HepG2 (cell line): ENCODE data around the gene POLH. TPM values are rescaled to one million over a fixed set of nuclear protein-coding genes. Genes with fewer than 3 reads are reported as not detected.
"Not testable (repeated sequence)": the region's sequence is repeated elsewhere in the genome, so short reads cannot be mapped to it uniquely, and the experiment has no call there.

Experiments used
- ATAC-seq: fragments of 200-7000 bp; cut with Tn5 transposase; 3 replicates; pipeline ENCODE4 v1.9.1; 2020; ENCODE audit warnings: mild to moderate bottlenecking, moderate library complexity
- BruUV-seq: library from RNA; stranded (reverse); fragments of 400-500 nt; replicated peaks from 2 replicates; lab custom pipeline; 2021; lab: Mats Ljungman, UMichigan
- CTCF ChIA-PET: fragments of 300-600 bp; formaldehyde crosslinking; extraction: SDS; loops from one replicate; lab custom pipeline; 2021; ENCODE audit warnings: low total read pairs, inconsistent platforms, low intra/inter-chr PET ratio; lab: Yijun Ruan, JAX
- POLR2A ChIA-PET: fragments of 350-600 bp; sonication (Branson Sonifier 250); formaldehyde crosslinking; loops from one replicate; lab custom pipeline; 2020; ENCODE audit warnings: antibody characterized with exemption, inconsistent platforms; lab: Yijun Ruan, JAX
- DNase-seq: peaks from one replicate; pipeline ENCODE4 v3.0.0-alpha.2; 2015; ENCODE audit warnings: low spot score
- FAIRE-seq: peaks from 3 replicates; lab custom pipeline; 2011; peaks lifted over from hg19 to GRCh38; lab: Jason Lieb, UNC
- H2AFZ ChIP-seq: one replicate; pipeline ENCODE4 v1.6.1; 2011; ENCODE audit warnings: low read length, inconsistent platforms
- H3K27ac ChIP-seq: fragments of 300-600 bp; 3 replicates; pipeline ENCODE4 v1.8.0; 2011; ENCODE audit warnings: mixed run types, mild to moderate bottlenecking, mixed read lengths, low read length, inconsistent platforms; ENCODE audit not compliant: insufficient read depth; ENCODE audit errors: extremely low read length
- H3K27me3 ChIP-seq, 2 experiments: fragments of 200-600 bp in 1 of 2; 2 replicates in 1 of 2; 3 replicates in 1 of 2; pipeline versions ENCODE4 v1.6.0 to v1.8.0; 2011; ENCODE audit warnings: low read length in 2 of 2, mild to moderate bottlenecking in 2 of 2, moderate library complexity in 2 of 2, inconsistent platforms in 1 of 2; ENCODE audit not compliant: insufficient read depth in 2 of 2, control insufficient read depth in 1 of 2
- H3K36me3 ChIP-seq, 2 experiments: fragments of 200-600 bp in 1 of 2; replicated peaks in 1 of 2; 2 replicates in 1 of 2; 3 replicates in 1 of 2; pipeline versions ENCODE4 v1.5.1 to v1.8.0; 2011; ENCODE audit warnings: low read length in 2 of 2, inconsistent platforms in 1 of 2; ENCODE audit not compliant: insufficient read depth in 2 of 2, control insufficient read depth in 1 of 2
- H3K4me1 ChIP-seq: 2 replicates; pipeline ENCODE4 v1.5.1; 2012; ENCODE audit warnings: low read length, inconsistent platforms; ENCODE audit not compliant: insufficient read depth
- H3K4me2 ChIP-seq: 2 replicates; pipeline ENCODE4 v1.6.0; 2011; ENCODE audit warnings: low read depth, low read length, inconsistent platforms
- H3K4me3 ChIP-seq, 3 experiments: fragments of 200-600 bp in 1 of 3; sonication (generic), shearing (Covaris generic) in 1 of 3; replicated peaks in 1 of 3; 2 replicates each; pipeline ENCODE4 v1.5.1; 2011 to 2016; ENCODE audit warnings: low read length in 3 of 3, inconsistent platforms in 2 of 3, low read depth in 2 of 3, mild to moderate bottlenecking in 2 of 3, control low read depth in 1 of 3, mixed read lengths in 1 of 3; ENCODE audit not compliant: insufficient read depth in 1 of 3
- H3K79me2 ChIP-seq: one replicate; pipeline ENCODE4 v1.6.1; 2011; ENCODE audit warnings: low read length, inconsistent platforms; ENCODE audit not compliant: insufficient read depth
- H3K9ac ChIP-seq: 2 replicates; pipeline ENCODE4 v1.6.0; 2011; ENCODE audit warnings: mild to moderate bottlenecking, low read depth, low read length, inconsistent platforms; ENCODE audit not compliant: insufficient read depth
- H3K9me3 ChIP-seq: 2 replicates; pipeline ENCODE4 v1.5.1; 2012; ENCODE audit warnings: mild to moderate bottlenecking, low read length
- H4K20me1 ChIP-seq: 2 replicates; pipeline ENCODE4 v1.6.0; 2011; ENCODE audit warnings: inconsistent platforms, mild to moderate bottlenecking, low read length, moderate library complexity; ENCODE audit not compliant: insufficient read depth
- AKAP8 ChIP-seq: sonication (generic); formaldehyde crosslinking; IDR thresholded peaks from 2 replicates; pipeline ENCODE4 v1.5.1; 2020; ENCODE audit warnings: mild to moderate bottlenecking, missing genetic modification reagents
- CEBPB ChIP-seq: IDR thresholded peaks from 2 replicates; pipeline ENCODE4 v1.6.1; 2011; ENCODE audit warnings: low read depth, low read length, improper control_type of control experiment, borderline replicate concordance
- IRX3 ChIP-seq: sonication (generic); formaldehyde crosslinking; IDR thresholded peaks from 2 replicates; pipeline ENCODE4 v1.8.1; 2023; ENCODE audit warnings: mild to moderate bottlenecking, low read depth, missing genetic modification reagents, borderline replicate concordance
- SOX13 ChIP-seq, 3 experiments: fragments of 450-650 bp in 1 of 3; sonication (generic) in 1 of 3; formaldehyde crosslinking in 1 of 3; IDR thresholded peaks in 2 of 3; conservative IDR thresholded peaks in 1 of 3; 2 replicates each; pipeline versions ENCODE4 v1.5.0 to v1.6.1; 2016 to 2020; ENCODE audit warnings: antibody characterized with exemption in 1 of 3, mild to moderate bottlenecking in 1 of 3, missing compliant biosample characterization in 1 of 3, missing genetic modification reagents in 1 of 3, moderate library complexity in 1 of 3
- TARDBP ChIP-seq: sonication (generic); formaldehyde crosslinking; IDR thresholded peaks from 2 replicates; pipeline ENCODE4 v1.8.0; 2022; ENCODE audit warnings: mild to moderate bottlenecking, missing genetic modification reagents
- ZFP41 ChIP-seq: sonication (generic); formaldehyde crosslinking; IDR thresholded peaks from 2 replicates; pipeline ENCODE4 v1.4.0; 2020; ENCODE audit warnings: mild to moderate bottlenecking, missing genetic modification reagents, borderline replicate concordance
- WGBS: methylation state at CpG from one replicate; pipeline ENCODE4 v1.1.6; 2017; ENCODE audit warnings: low lambda C conversion rate; 5-methylcytosine and 5-hydroxymethylcytosine counted together
- in situ Hi-C: cut with HindIII; loops from 2 replicates; pipeline ENCODE4 v1.10.0; 2017; ENCODE audit warnings: low pct_unique_long_range_greater_than_20kb; ENCODE audit not compliant: extremely low pct_ligation_motif_present
- intact Hi-C: fragments of 100-400 bp; cut with micrococcal nuclease; formaldehyde crosslinking; loops from one replicate; pipeline ENCODE4 v1.10.0; 2022; ENCODE audit not compliant: unreplicated experiment
- polyA plus RNA-seq, 8 experiments: library from polyadenylated mRNA; depleted of rRNA in 3 of 8; stranded (reverse) in 7 of 8; unstranded in 1 of 8; fragments of >200 nt; fragmentation: Illumina TruSeq in 4 of 8; extraction: Trizol in 4 of 8; gene quantifications; 2 replicates each; pipeline versions ENCODE4 v1.2.1 to v1.2.3, GENCODE V29; 2011 to 2016; ENCODE audit warnings: low read depth in 4 of 8, missing spikeins in 1 of 8, mixed read lengths in 1 of 8; ENCODE audit not compliant: insufficient read depth in 1 of 8
- total RNA-seq, 5 experiments: library from RNA; depleted of rRNA; stranded (reverse); fragments of >200 nt; fragmentation: Illumina TruSeq; extraction: Trizol; gene quantifications; 2 replicates each; pipeline ENCODE4 v1.2.3, GENCODE V29; 2016; ENCODE audit warnings: low read depth in 1 of 5

Gene POLH
- total and polyA plus RNA-seq, 2 of the 13 experiments (the other 11 are each of a cell fraction or from before 2014, with no cell fraction given), result 11.6 to 25.0 TPM

GRCh38 chr6:43657221-43657802, 81.3 kb downstream of the POLH start:
- Histone ChIP-seq H3K79me2 (no peaks in the 10 kb centered on the region), H2AFZ (no peak overlapping the region), H3K9me3 (0 out of 2 replicates have a peak, but pooled peaks cover 4% of the 10 kb centered on the region), H3K4me3 (no peak overlapping the region), H3K4me2 (no peak overlapping the region), H3K36me3 (no peaks in the 10 kb centered on the region), H3K4me1 (no peaks in the 10 kb centered on the region), H4K20me1 (no peaks in the 10 kb centered on the region), H3K9ac (no peak overlapping the region), H3K27me3 (peaks cover 2 to 10% of the 10 kb centered on the region in 2 experiments; a peak in 3 of 5 replicates), H3K27ac (no peak overlapping the region)
- in situ Hi-C loops, result no loop called here
- BruUV-seq, result no TSS peak
- intact Hi-C loops, result no loop called here
- 52% methylated on average over 3 of the region's 3 CpGs for WGBS
- ChIA-PET CTCF (no interaction called here), POLR2A (interaction anchor here (1.3 to 2.1 kb wide), 3 partner anchors 13 to 28 kb away, joined by 3 to 5 read pairs (median 5); partner anchors contain the start of genes GTPBP2 and MAD2L1BP)
- TF ChIP-seq SOX13 (IDR thresholded peaks at IDR 0.05), result no peak
- 0 out of 4 replicates have a peak, but pooled peaks of 1 of the 2 experiments have one; percentile 7 for TF ChIP-seq SOX13 (CRISPR knock-in tag; conservative IDR thresholded peaks at IDR 0.05 in 1 of 2, IDR thresholded peaks at IDR 0.05 in 1 of 2)
- TF ChIP-seq AKAP8, result no peak
- no peak for TF ChIP-seq ZFP41 (CRISPR knock-in tag)
- no peak for TF ChIP-seq IRX3 (CRISPR knock-in tag)
- no peak for DNase-seq
- no peak for FAIRE-seq
- ATAC-seq, result no peak

GRCh38 chr6:43658161-43658560, 82.2 kb downstream of the POLH start:
- H3K4me1 ChIP-seq, result no peaks in the 10 kb centered on the region
- TF ChIP-seq TARDBP (CRISPR knock-in tag) (no peak), CEBPB (0 out of 2 replicates have a peak, but pooled peaks have one; percentile 7)
- peaks cover 2 to 14% of the 10 kb centered on the region in 2 experiments; a peak in 3 of 5 replicates for H3K27me3 ChIP-seq
- FAIRE-seq (no peak), ATAC-seq (no peak), DNase-seq (no peak)
- H3K4me3 ChIP-seq, result no peak overlapping the region
- POLR2A ChIA-PET, result interaction anchor here (1.3 to 1.5 kb wide), 2 partner anchors 13 to 23 kb away, joined by 3 to 5 read pairs; partner anchors contain the start of gene MAD2L1BP
- intact Hi-C loops, result no loop called here
- no peak overlapping the region for H3K9ac ChIP-seq
- no peak overlapping the region for H3K27ac ChIP-seq
- 59% methylated on average over 9 of the region's 9 CpGs for WGBS
- CTCF ChIA-PET, result no interaction called here
- in situ Hi-C loops, result no loop called here
- no peaks in the 10 kb centered on the region for H4K20me1 ChIP-seq
- H3K4me2 ChIP-seq, result no peak overlapping the region
- BruUV-seq, result no TSS peak
- no peaks in the 10 kb centered on the region for H3K36me3 ChIP-seq
- H3K79me2 ChIP-seq, result no peaks in the 10 kb centered on the region
- H3K9me3 ChIP-seq, result 0 out of 2 replicates have a peak, but pooled peaks cover 4% of the 10 kb centered on the region
- no peak overlapping the region for H2AFZ ChIP-seq

GRCh38 chr6:43662948-43663347, 87.0 kb downstream of the POLH start:
- ATAC-seq, H3K4me3 ChIP-seq, H3K9ac ChIP-seq, H4K20me1 ChIP-seq, BruUV-seq, FAIRE-seq, in situ Hi-C loops, H3K4me2 ChIP-seq, H3K36me3 ChIP-seq, H3K9me3 ChIP-seq, CTCF ChIA-PET, DNase-seq, H3K79me2 ChIP-seq, H2AFZ ChIP-seq, H3K27ac ChIP-seq: not testable (repeated sequence)
- POLR2A ChIA-PET, result interaction anchor here (0.7 kb wide), 1 partner anchor 28 kb away, joined by 3 read pairs; the partner anchor contains the start of gene MAD2L1BP
- peaks cover 2 to 27% of the 10 kb centered on the region in 2 experiments; a peak in 4 of 5 replicates for H3K27me3 ChIP-seq
- 34% methylated on average over 5 of the region's 5 CpGs for WGBS
- H3K4me1 ChIP-seq, result peaks cover 18% of the 10 kb centered on the region
- intact Hi-C loops, result loop anchor here (10.0 kb wide), 1 partner anchor 58 kb away; no protein-coding TSS in a partner anchor
